Brain pericyte (primary cell): ENCODE data around the gene DAGLA.

Experiments
- DNase-seq: peaks from one replicate; pipeline ENCODE4 v3.0.0-alpha.2; 2012; ENCODE audit warnings: low read depth, low spot score

The DAGLA gene

DNA sequence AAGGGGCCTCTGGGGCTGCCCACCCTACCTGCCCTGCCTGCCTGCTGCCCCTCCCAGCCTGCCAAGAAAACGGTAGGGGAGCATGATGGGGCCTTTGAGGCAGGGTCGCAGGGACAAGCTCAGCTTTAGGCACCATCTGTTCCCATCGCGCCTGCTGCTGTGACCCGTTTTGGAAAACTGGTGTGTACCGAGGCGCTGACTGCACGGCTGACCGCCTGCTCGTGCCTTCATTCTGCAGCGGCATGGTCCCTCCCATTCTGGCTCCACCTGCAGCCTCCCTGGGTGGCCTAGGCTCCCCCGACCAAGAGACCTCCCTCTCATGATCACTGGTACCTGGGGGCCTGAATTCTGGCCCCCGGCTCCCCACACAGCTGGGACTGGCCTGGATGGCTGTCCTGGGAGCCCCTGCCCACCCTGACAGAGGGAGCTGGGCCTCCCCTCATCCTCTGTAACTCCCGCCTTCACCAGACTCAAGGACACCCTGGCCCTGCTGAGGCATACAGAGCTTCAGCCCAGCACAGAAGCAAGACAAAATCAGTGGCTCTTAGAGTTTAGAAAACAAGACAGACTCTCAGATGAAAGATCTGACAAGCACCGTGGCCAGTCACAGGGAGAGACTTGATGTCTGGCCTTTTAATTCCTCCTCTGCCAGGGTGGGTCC, 65.7 kb downstream of the DAGLA start:
- no peak for DNase-seq

DNA sequence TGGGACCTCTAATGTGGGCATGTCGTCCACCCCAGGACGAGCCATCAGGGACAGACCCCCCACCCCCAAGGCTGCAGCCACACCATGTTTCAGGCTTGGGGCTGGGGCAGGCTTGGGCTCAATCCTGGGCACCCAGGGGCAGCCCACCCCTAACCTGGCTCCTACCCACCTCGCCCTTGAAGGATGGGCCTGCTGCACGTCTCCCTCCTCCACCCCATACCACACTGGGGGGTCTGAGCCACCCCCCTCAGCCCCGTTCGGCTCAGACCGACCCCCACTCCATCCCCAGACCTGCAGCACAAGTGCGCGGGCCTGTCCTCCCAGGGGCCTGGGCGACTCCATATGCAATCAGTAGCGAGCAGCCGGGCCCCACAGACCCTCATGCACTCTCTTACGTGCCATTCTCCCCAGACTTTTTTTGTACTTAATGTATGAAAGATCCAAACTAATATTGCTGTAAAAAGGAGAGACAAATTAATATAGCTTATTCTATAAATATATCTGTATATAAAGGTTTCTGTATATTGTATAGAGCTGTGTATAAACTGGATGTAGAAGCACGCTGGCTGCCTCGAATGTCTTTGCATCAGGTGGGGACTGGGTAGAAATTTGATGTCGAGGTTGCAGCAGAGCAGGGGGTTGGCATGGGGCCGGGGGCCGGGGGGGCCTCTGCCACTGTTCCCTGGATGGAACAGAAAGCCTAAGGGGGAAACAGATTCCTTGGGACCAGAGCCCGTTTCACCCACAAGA, 66.4 kb downstream of the DAGLA start:
- DNase-seq: no peak

DNA sequence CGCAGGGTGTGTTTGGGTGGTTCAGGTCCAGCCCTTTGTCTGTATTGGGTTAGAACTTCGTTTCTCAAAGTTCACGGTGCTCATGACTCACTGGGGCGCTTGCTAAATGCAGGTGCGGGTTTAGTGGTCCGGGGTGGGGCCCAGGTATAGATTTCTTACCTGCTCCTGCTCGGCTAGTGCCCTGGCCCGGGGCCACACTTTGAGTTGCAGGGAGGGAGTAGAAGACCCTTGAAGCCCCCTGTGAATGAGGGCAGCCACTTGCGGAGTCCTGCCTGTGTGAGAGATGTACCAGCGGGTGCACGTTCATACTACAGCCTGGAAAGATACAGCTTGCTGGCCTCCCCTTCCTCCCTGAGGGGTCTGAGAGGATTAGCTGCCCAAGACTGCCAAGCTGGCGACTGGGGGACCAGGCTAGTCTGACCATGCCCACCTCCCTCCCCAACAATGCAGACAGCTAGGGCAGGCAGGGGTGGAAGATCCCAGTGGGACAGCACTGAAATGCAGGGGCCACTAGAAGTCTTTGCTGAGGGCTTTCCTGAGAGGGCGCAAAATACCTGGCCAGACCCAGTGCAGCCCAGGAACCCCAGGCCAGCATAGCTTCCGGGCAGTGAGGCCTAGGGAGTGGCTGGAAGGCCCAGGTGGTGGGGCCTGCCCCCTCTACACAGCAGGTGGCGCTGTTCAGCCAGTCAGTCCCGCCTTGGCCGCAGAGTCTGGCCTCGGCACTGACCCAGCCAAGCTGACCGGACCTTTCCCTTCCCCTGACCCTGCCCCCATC, 67.2 kb downstream of the DAGLA start:
- no peak for DNase-seq

DNA sequence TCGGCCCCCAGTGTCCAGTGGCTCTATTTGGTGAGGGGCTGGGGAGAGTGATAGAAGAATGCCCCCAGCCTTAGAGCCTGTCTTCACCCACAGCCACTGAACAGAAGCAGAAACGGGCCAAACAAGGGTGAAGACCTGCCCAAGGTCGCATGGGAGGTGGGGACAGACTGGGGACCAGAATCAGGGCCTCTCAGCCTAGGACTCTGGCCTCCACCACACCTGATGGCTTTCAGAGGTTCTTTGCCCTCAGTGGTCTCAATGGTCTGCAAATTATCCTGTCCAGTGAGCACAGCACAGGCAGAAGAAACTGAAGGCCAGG, 67.7 kb downstream of the DAGLA start:
- no peak for DNase-seq

DNA sequence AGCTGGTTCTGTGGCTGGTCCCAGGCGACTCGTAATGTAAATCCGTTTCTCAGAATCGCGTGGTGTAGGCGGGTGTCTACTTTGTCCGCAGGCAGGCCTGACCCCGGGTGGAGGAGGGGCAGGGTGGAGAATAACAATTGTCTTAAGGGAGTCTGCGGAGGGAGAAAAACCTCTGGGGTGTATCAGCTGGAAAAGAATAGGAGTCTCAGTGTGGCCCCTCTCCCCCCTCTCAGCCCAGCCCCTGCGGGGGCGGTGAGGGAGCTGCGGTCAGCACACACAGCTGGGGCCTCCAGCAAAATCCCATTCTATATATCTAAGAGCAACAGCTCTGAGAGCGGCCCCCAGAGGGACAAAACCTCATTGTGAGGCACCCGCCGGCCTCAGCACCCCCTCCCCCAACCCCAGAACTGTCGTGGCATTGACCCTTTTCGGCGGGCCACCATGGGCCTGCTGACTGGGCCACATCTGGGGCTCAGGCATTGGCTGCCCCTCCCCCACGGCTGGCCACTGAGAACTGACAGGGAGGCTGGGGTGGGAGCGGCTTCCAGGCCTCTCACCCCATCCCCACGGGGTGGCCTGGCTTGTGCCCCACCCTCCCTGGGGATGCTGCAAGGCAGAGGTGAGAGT, 69.5 kb downstream of the DAGLA start:
- peak; percentile 30 for DNase-seq

DNA sequence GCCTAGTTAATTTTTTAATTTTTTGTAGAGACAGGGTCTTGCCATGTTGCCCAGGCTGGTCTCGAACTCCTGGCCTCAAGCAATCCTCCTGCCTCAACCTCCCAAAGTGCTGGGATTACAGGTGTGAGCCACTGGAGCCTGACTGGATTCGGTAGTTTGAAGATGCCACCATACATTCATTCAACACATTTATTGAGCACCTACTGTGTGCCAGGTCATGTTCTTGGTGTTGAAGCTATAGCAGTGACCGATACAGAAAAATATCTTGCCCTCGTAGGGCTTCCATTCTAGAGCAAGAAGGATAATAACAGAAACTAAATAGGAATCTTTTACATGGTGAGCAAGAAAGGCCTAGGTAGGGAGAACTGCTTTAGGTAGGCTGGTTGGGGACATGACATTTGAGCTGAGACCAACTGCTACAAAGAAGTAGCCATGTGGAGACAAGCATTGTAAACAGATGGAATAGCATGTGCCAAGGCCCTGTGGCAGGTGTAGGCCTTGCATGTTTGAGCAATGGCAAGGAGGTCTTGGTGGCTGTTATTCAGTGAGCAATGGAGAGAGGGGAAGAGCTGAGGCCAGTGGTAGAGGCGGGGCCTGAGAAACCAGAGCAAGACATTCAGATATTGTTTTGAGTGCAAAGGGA, 70.6 kb downstream of the DAGLA start:
- no peak for DNase-seq

DNA sequence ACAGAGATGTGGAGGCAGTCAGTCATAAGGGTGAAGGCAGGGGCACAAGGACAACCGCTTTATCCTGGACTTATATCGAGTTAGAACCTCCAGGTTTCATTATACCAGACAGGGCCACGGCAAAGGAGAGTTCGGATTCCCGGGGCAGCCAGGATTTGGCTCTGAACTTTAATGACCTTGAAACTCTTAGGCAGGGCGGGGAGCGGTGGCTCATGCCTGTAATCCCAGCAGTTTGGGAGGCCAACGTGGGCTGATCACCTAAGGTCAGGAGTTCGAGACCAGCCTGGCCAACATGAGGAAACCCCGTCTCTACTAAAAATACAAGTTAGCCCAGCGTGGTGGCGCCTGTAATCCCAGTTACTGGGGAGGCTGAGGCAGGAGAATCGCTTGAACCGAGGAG, 71.2 kb downstream of the DAGLA start:
- DNase-seq: no peak

DNA sequence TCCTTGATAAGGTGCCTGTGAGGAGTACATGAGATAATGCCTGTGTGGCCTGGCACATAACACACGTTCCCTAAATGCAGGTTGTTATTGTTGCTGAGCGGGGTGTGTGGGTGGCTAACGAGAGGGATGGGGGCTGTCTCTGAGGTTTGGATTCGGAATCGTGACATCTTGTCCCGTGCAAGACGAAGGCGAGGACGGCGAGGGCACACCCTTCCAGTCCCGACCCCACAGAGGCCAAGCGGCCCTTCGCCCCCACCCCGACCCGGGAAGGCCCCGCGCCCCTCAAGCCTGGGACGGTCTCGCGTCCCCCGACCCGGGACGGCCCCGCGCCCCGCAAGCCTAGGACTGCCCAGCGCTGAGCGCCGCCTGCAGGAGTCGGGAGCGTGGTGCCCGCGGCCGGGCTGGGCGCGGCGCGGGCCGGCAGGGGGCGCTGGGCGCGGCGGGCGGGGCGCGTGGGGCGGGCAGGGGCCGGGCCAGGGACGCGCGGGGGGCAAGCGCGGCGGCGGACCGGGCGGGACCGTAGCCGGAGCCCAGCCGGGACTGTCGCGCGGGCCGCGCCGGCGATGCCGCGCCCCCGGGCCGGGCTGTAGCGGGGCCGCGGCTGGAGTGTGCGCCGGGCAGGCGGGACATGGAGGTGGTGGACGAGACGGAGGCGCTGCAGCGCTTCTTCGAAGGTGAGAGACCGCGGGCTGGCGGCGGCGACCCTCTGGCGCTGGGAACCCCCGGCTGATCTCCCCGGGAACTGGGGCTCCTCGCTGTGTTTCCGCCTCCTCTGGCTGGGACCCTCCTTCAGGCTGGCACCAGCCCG, 72.1 kb downstream of the DAGLA start, which contains the start of gene MYRF:
TSS of gene MYRF (plus strand) at position 520 of the 808 bp plus-strand sequence. CDS start at position 629, 109 bp downstream.
- no peak for DNase-seq

DNA sequence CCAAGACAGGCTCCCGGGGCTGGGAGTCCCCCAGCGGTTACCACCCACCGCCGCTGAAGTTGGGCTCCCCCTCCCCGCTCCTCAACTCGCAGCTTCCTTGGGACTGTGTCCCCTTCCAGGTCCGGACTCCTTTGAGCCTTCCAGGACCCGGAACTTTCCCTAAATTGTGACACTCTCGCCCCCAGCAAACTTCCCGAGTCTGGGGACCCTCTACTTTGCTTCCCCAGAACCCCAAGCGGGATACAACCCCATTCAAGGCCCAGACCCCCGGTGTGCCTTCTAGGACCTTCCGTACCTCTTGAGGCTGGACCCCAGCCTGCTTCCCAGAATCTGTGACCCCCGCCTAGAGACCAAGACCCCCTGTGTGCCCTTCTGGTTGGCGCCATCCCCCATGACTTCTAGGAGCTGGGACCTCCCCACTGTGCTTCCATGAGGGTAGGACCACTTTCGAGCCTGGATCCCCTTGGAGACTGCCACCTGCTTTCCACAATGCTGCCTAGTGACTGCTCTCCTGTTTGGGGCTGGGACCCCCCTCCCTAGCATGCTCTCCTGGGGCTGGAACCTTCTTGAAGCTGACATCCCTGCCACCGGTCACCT, 72.8 kb downstream of the DAGLA start:
- no peak for DNase-seq

DNA sequence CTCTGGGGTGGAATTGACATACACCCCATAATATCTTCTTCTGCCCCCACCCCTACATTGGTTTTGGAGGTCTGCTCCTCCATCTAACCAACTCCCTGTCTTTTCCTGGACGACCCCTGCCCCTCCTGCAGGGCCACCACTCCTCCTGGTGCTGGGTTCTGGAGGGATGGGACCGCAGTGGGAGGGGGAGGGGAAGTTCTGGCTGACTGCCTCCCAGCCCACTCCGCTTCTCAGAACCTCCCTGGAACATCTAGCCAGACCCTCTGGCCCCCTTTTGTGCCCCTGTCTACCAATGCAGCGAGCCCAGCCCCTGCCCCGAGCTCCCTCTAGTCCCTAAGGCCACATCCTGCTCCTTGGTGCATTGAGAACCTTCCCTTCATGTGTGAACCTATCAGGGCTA, 73.5 kb downstream of the DAGLA start:
- DNase-seq: no peak

DNA sequence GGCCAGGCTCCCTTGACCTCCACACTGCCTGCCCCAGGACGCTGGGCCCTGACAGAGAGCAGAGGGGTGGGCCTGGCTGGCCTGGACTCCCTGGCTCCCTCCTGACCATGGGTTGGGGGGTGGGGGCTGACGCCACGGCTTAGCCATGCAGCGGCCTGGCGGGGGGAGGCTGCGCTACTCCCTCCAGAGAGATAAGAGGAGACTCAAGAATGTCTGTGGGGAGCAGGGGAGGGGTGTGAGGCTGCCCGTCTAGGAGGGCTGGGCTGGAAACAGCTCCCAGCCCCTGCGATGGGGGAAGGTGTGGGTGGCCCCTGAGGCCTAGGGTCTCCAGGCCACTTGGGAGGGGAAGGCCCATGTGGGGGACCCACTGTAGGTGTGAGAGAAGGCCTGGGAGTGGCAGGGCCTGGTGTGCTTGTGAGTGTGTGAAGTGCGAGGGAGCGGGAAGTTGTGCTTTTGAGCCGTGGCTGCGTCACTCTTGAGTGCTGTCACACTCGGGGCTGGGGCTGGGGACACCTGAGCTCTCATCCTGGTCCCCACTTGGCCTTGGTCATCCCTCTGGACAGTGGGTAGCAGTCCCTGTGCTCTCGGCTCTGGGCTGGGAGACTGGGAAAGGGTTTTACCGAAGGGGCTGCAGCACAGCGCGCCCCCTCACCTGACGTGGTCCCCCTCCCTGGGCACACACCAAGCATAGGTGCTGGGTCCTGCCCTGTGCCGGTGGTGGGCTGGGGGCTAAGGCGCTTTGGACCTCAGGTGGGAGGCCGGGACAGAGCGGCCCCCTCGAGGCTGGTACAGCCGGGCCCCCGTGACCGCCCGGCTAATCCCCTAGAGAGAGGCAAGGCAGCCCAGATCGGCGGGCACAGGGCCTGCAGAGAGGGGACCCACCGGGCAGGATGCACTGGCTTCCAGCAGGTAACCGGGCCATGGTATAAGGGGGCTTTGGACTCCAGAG, 74.6 kb downstream of the DAGLA start:
- DNase-seq: no peak

DNA sequence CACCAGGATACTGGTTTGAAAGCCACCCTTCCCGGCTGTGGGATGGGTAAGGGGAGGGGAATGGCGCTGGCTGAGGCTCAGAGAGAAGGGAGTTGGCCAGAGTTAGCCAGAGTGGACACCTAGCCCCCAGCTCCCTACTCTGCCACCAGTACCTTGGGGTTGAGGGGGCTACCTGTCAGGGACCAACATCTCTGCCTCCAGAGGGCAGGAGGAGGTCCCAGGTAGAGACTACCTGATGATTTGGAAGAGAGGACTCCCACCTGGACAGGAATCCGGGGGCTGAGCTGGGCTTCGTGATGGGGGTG, 75.9 kb downstream of the DAGLA start:
- DNase-seq: no peak

DNA sequence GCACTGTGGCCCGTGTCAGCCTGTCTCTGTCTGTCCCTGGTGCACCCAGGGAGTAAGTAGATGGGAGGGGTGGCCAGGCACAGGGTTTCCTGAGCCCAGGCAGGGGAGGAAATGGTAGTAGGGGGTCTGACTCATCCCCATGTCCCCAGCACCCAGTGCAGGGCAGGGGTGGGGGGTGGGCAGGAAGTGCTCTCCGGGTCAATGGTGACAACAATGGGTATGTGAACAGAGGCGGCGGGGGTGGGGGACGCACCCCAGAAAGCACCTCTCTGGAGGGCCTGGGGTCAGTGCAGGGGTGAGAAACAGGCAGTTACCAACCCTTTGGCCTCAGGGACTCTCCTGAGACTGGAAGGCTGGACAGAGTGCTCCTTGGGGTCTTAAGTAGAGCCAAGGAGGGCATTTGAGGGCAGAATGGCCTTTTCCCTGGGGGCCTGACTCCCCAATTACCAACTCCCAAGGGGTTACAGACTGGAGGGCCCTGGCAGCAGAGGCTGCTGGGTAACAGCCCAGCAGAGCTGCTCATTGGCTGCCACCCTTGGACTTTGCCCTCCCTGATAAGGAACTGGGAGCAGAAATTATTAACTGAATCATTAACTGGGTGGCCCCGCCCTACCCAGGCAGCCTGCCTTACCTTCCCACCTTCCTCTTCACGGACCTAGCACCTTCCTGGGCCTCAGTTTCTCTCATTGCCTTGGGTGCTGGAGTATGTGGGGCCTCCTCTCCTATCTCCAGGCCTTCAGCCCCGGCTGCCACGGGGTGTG, 76.4 kb downstream of the DAGLA start:
- DNase-seq: no peak

DNA sequence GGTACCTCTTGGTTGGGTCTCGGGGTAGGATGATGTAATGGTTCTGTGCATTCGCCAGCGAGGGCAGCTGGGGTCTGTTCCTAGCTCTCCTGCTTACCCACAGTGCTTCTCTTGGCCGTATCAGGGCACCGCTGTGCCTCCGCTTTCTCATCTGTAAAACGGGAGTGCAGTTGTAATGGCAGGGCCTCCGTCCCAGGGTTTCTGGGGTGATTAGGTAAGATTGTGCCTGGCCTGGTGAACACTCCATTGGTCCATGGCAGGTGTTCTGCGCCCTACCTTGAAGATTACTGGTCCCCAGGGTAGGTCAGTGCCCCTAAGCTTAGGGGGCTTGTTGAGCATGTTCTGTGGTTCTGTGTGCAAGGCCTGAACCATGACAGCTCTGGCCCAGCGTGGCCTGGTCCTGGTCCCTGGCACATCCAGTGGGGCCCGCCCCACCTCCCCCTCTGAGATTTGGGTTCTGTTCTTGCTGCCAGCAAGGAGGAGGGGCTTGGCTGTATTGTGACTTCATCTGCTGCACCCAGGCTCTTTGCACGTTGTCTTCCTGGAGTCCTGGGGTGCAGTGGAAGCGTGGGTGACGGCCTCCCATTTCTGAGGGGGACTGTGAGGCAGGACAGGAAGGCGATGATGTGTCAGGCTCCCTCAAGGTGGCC, 77.1 kb downstream of the DAGLA start:
- no peak for DNase-seq

DNA sequence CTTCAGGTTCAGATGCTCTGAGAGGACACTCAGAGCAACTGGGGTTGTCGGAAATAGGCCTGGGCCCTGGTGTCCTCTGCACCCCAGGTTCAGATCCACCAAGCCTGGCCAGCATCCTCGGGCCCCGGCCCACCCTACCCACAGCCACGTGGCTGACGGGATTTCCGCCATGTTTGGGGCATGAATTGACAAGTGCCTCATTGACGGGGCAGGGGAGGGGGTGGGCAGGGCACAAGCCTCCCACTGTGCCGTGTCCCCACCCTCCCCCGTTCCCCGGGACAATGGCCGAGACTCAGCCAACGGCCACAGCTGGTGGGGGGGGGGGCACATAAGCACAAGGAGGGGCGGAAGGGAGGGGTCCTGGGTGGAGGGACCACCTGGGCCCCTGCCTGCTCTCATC, 80.8 kb downstream of the DAGLA start:
- DNase-seq: no peak

DNA sequence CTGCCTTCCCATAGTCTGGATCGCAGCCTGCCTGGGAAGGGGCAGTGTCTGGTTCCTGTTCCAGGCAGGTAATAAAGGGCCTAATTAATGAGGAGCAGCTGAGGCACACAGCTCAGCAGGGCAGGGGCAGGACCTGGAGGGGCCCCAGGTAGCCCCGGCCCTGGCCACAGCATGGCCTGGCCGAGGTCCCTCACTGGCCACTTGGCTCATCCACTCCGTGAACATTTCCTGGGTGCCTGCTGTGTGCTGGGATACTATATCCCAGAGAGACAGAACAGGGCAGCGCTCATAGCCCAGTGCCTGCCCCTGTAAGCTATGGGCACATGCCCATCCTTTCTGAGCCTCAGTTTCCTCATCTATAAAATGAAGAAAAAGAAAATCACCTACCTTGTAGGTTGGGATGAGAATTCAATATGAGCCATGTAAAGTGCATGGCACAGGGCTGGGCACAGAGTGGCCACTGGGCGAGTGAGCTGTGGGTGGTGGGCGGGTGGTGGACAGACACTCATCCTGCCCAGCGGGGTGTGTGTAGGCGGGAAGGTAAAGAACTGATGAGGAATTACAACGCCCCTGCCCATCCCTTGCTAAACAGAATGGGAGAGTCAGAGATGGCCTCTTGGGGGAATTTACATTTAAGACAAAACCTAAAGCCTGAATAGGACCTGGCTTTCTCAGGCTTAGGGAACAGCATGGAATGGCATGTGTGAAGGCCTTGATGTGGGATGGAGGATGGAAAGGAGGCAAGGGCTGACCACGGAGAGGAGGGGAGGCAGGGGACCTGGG, 81.4 kb downstream of the DAGLA start:
- DNase-seq: no peak

DNA sequence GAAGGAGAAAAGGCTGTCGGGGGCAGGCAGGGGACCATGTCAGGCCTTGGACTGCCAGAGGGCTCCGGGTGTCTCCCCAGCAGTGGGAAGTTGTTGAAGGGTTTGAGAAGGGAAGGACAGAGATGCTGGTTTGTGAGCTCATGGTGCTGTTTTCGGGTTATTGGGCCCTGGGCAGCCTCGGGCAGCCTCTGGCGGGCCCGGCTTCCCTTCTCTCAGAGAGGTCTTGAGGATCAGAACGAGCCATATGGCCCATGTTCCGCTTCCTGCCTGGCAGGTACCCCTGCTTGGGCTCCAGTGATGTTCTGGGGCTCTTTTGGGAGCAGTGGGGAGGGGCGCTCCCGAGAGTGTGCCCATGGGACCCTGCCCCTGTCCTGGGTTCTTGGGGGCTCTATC, 82.0 kb downstream of the DAGLA start:
- DNase-seq: no peak

DNA sequence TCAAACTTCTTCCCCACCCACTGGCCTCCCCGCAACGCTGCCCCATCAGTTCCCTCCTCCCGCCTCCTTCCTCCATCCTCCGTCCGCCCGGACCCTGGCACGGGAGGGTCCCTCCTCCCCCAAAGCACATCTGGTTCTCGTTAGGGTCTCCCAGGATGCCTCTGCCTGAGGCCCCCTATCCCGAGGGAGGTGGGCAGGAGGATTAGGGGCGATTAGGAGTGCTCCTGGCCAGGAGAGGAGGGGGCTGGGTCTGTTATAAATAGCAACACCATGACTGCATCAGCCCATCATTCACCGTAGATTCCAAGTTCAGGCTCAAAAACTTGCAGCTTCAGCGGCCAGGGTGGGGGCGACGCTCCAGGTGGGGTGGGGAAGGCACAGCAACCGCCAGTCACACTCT, 82.6 kb downstream of the DAGLA start:
- DNase-seq: no peak
